Measurements from ENCODE around the gene SNRNP70.

Gene SNRNP70

DNA sequence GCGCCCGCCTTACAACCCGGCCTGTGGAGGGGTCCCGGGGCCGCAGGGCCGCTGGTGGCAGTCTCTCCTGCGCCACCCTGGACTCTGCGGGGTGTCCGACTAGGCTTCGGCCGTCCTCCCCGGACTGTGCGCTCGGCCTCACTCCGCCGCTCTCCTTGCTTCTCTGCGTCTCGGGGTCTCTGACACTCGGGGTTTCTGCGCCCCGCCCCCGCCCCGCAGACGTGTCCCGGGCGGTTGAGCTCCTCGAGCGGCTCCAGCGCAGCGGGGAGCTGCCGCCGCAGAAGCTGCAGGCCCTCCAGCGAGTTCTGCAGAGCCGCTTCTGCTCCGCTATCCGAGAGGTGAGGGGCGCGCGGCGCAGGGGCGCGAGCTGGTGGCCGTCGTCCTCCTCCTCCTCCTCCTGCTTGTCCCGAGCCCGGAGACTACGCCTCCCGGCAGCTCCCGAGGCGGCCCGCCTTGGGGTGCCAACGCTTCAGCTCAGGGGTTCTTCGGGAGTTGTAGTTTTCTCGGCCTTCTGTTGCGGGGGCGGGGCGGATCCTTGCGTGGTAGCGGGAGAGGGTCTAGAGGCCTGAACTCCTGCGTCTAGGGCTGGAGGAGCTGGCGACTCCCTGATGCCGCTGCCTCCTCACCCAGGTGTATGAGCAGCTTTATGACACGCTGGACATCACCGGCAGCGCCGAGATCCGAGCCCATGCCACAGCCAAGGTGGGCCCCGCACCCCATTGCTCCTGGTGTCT is 29.5 kb downstream of the SNRNP70 start:
- H3K4me3 ChIP-seq (replicated peaks; ENCODE audit: low read depth, low read length): peak overlapping the region; percentile 56
- no peak for TF ChIP-seq CTCF (IDR thresholded peaks at IDR 0.05; ENCODE audit: low read depth, low read length, missing control alignments)
- DNase-seq (ENCODE audit: extremely low read depth, low read depth): no peak

DNA sequence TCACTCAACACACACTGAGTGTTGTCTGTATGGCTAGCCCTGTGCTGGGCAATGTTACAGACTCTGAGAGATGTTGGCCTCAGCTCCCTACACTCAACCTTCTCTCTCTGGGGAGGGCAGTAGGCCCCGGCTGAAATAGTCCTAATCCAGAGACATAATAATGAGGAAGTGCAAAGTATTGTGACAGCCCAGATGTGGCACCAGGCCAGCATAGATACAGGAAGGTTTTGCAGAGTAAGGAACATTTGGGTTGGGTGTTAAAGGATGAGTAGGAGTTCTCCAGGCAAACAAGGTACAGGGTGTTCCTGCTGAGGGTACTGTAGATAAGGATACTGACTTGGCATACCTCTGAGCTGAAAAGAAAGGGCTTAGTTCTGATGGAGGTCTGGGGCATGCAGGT is 31.3 kb downstream of the SNRNP70 start:
- DNase-seq (ENCODE audit: extremely low read depth, low read depth): no peak
- TF ChIP-seq CTCF (IDR thresholded peaks at IDR 0.05; ENCODE audit: low read depth, low read length, missing control alignments): no peak
- H3K4me3 ChIP-seq (replicated peaks; ENCODE audit: low read depth, low read length): no peak overlapping the region

DNA sequence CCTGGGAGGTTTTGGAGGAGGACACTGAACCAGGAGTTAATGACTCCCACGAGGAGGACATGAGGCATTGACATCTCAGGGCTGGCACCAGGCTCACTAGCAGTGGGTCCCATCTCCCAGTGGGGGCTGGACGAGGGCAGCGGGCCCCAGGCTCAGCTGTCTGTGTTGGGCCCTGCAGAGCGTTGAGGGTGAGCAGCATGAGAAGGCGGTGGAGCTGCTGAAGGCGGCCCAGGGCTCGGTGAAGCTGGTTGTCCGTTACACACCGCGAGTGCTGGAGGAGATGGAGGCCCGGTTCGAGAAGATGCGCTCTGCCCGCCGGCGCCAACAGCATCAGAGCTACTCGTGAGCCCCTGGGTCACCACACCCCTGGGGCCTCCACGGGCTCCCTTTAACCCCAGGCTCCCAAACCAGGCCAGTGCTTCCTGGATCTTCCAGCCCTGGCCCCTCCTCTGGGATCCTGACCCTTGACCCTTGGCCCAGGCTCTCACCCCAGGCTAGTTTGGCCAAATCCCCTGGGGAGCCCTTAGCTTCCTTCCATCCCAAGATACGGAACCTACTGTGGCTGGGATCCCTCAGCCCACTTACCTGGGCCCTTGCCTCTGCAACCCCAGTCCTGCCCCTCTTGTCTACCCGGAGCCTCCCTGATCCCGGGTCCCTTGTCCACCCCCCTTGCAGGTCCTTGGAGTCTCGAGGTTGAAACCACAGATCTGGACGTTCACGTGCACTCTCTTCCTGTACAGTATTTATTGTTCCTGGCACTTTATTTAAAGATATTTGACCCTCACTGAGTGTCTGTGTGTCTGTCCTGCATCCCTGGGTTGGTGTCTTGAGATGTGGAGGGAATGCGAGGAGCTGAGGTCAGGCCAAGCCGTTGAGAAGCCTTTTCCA is 32.7 kb downstream of the SNRNP70 start:
- TF ChIP-seq CTCF (IDR thresholded peaks at IDR 0.05; ENCODE audit: low read depth, low read length, missing control alignments): no peak
- H3K4me3 ChIP-seq (replicated peaks; ENCODE audit: low read depth, low read length): peak overlapping the region; percentile 50
- no peak for DNase-seq (ENCODE audit: extremely low read depth, low read depth)

- DNase-seq (ENCODE audit: extremely low read depth, low read depth): peak; percentile 61
- H3K4me3 ChIP-seq (replicated peaks; ENCODE audit: low read depth, low read length): peak within 1 kb of the TSS; percentile 50
- TF ChIP-seq CTCF (IDR thresholded peaks at IDR 0.05; ENCODE audit: low read depth, low read length, missing control alignments): no peak
Observed at GRCh38 chr19:49118565-49119410, 33.5 kb downstream of the SNRNP70 start, which contains the start of gene C19orf73. C19orf73 (minus strand) TSS chr19:49119143; CDS start chr19:49119022, 121 bp downstream.

GRCh38 chr19:49119411-49120324 is 34.4 kb downstream of the SNRNP70 start, which contains the start of gene PPFIA3:
PPFIA3 (plus strand) TSS chr19:49119544; CDS start chr19:49127874, 8,330 bp downstream.
- H3K4me3 ChIP-seq (replicated peaks; ENCODE audit: low read depth, low read length): peak within 1 kb of the TSS; percentile 50
- TF ChIP-seq CTCF (IDR thresholded peaks at IDR 0.05; ENCODE audit: low read depth, low read length, missing control alignments): no peak
- no peak for DNase-seq (ENCODE audit: extremely low read depth, low read depth)

All from HFF-Myc (cell line).